ENCODE data around the gene AURKA. TPM values are rescaled to one million over a fixed set of nuclear protein-coding genes. Genes with fewer than 3 reads are reported as not detected.

The AURKA gene
- total RNA-seq, 1 experiment from 2014 or later: 139 TPM

GRCh38 chr20:56427797-56428196, 35.8 kb upstream of the AURKA start:
- Histone ChIP-seq H3K9me3 (ENCODE audit: low read length) (no peaks in the 10 kb centered on the region), H4K20me1 (ENCODE audit: low read length) (no peaks in the 10 kb centered on the region), H3K4me1 (ENCODE audit: insufficient read depth, low read length) (peaks cover 5% of the 10 kb centered on the region), H3K4me2 (ENCODE audit: low read length) (no peak overlapping the region), H3K79me2 (ENCODE audit: low read length) (no peaks in the 10 kb centered on the region), H3K4me3 (ENCODE audit: low read length) (no peak overlapping the region), H3K9me2 (replicated peaks; ENCODE audit: low read length) (no peaks in the 10 kb centered on the region), H3K27me3 (ENCODE audit: low read length) (no peaks in the 10 kb centered on the region), H2AFZ (ENCODE audit: low read length) (no peak overlapping the region), H3K36me3 (ENCODE audit: low read depth, low read length) (no peaks in the 10 kb centered on the region), H3K9ac (ENCODE audit: low read length) (no peak overlapping the region), H3K27ac (ENCODE audit: low read length) (no peak overlapping the region), H3F3A (ENCODE audit: low read length, unreplicated experiment) (no peaks in the 10 kb centered on the region)
- intact Hi-C loops (cut with micrococcal nuclease): no loop called here
- no TSS peak for BruUV-seq (replicated peaks)
- TF ChIP-seq, protein P1, sequence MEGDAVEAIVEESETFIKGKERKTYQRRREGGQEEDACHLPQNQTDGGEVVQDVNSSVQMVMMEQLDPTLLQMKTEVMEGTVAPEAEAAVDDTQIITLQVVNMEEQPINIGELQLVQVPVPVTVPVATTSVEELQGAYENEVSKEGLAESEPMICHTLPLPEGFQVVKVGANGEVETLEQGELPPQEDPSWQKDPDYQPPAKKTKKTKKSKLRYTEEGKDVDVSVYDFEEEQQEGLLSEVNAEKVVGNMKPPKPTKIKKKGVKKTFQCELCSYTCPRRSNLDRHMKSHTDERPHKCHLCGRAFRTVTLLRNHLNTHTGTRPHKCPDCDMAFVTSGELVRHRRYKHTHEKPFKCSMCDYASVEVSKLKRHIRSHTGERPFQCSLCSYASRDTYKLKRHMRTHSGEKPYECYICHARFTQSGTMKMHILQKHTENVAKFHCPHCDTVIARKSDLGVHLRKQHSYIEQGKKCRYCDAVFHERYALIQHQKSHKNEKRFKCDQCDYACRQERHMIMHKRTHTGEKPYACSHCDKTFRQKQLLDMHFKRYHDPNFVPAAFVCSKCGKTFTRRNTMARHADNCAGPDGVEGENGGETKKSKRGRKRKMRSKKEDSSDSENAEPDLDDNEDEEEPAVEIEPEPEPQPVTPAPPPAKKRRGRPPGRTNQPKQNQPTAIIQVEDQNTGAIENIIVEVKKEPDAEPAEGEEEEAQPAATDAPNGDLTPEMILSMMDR (conservative IDR thresholded peaks at IDR 0.05; ENCODE audit: low read depth, low read length): no peak
- TF ChIP-seq EZH2phosphoT487 (IDR thresholded peaks at IDR 0.05; ENCODE audit: borderline replicate concordance, low read length): no peak
- no peak for TF ChIP-seq EZH2 (IDR thresholded peaks at IDR 0.05; ENCODE audit: low read length, unreplicated experiment)
- POLR2A ChIA-PET (ENCODE audit: unreplicated experiment): no interaction called here
- DNase-seq: no peak
- CTCF ChIA-PET: no interaction called here
- no peak for ATAC-seq

DNA sequence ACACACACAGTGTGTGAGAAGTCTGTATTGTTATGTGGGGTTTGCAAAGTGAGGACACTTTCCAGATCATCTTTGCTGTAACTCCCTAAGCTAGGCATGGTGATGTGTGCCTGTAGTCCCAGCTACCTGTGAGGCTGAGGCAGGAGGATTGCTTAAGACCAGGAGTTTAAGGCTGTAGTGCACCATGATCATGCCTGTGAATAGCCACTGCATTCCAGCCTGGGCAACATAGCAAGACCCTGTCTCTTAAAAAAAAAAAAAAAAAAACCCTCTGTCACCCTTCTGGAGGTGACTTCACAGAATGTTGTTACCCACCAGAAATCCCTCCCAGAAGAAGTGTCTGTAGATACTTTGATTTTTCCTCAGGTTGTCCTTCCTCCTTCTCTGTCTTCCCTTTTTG, 34.9 kb upstream of the AURKA start:
- no TSS peak for BruUV-seq (replicated peaks)
- DNase-seq (no peak), ATAC-seq (no peak)
- H3K79me2 ChIP-seq (ENCODE audit: low read length): no peaks in the 10 kb centered on the region
- no peak overlapping the region for H3K4me2 ChIP-seq (ENCODE audit: low read length)
- H3K36me3 ChIP-seq (ENCODE audit: low read depth, low read length): no peaks in the 10 kb centered on the region
- TF ChIP-seq, protein P1 (conservative IDR thresholded peaks at IDR 0.05; ENCODE audit: low read depth, low read length): no peak
- TF ChIP-seq EZH2 (IDR thresholded peaks at IDR 0.05; ENCODE audit: low read length, unreplicated experiment) (no peak), EZH2phosphoT487 (IDR thresholded peaks at IDR 0.05; ENCODE audit: borderline replicate concordance, low read length) (no peak)
- no peaks in the 10 kb centered on the region for H3F3A ChIP-seq (ENCODE audit: low read length, unreplicated experiment)
- intact Hi-C loops (cut with micrococcal nuclease): no loop called here
- H3K9me2 ChIP-seq (replicated peaks; ENCODE audit: low read length): no peaks in the 10 kb centered on the region
- H3K9me3 ChIP-seq (ENCODE audit: low read length): no peaks in the 10 kb centered on the region
- H4K20me1 ChIP-seq (ENCODE audit: low read length): no peaks in the 10 kb centered on the region
- H3K9ac ChIP-seq (ENCODE audit: low read length): no peak overlapping the region
- H3K4me3 ChIP-seq (ENCODE audit: low read length): no peak overlapping the region
- H2AFZ ChIP-seq (ENCODE audit: low read length): no peak overlapping the region
- CTCF ChIA-PET: no interaction called here
- POLR2A ChIA-PET (ENCODE audit: unreplicated experiment): no interaction called here
- H3K4me1 ChIP-seq (ENCODE audit: insufficient read depth, low read length): peaks cover 13% of the 10 kb centered on the region
- H3K27me3 ChIP-seq (ENCODE audit: low read length): no peaks in the 10 kb centered on the region
- H3K27ac ChIP-seq (ENCODE audit: low read length): no peak overlapping the region

DNA sequence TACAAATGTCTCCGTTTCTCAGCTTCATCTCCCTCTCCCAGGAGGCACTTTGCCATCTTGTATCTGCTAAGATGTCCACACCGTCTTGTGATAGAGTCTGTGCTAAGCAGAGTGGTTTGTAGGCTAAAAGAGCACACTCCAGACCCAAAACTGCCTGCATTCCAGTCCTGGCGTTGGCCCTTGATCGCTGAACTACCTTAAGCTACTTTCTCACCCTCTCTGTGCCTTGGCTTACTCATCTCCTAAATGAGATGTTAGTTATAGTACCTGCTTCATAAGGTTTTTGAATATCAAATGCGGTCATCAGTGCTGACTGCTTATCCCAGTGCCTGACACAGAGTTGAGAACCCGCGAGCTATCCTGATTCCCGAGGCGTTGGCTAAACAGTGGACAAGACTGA, 34.0 kb upstream of the AURKA start:
- ChIA-PET POLR2A (ENCODE audit: unreplicated experiment) (no interaction called here), CTCF (no interaction called here)
- DNase-seq (no peak), ATAC-seq (no peak)
- Histone ChIP-seq H3K9me3 (ENCODE audit: low read length) (no peaks in the 10 kb centered on the region), H3K4me2 (ENCODE audit: low read length) (no peak overlapping the region), H3K79me2 (ENCODE audit: low read length) (no peaks in the 10 kb centered on the region), H3K4me1 (ENCODE audit: insufficient read depth, low read length) (peaks cover 18% of the 10 kb centered on the region), H3K9me2 (replicated peaks; ENCODE audit: low read length) (no peaks in the 10 kb centered on the region), H4K20me1 (ENCODE audit: low read length) (no peaks in the 10 kb centered on the region), H3K27ac (ENCODE audit: low read length) (no peak overlapping the region), H3K36me3 (ENCODE audit: low read depth, low read length) (no peaks in the 10 kb centered on the region), H3K9ac (ENCODE audit: low read length) (no peak overlapping the region), H3F3A (ENCODE audit: low read length, unreplicated experiment) (no peaks in the 10 kb centered on the region), H3K4me3 (ENCODE audit: low read length) (no peak overlapping the region), H3K27me3 (ENCODE audit: low read length) (no peaks in the 10 kb centered on the region), H2AFZ (ENCODE audit: low read length) (no peak overlapping the region)
- intact Hi-C loops (cut with micrococcal nuclease): no loop called here
- TF ChIP-seq, protein P1 (conservative IDR thresholded peaks at IDR 0.05; ENCODE audit: low read depth, low read length): no peak
- TF ChIP-seq EZH2 (IDR thresholded peaks at IDR 0.05; ENCODE audit: low read length, unreplicated experiment) (no peak), EZH2phosphoT487 (IDR thresholded peaks at IDR 0.05; ENCODE audit: borderline replicate concordance, low read length) (no peak)
- BruUV-seq (replicated peaks): no TSS peak
